Thoracic aorta (tissue), 2 donors: ENCODE measurements around the gene MLPH. TPM values are rescaled to one million over a fixed set of nuclear protein-coding genes. Genes with fewer than 3 reads are reported as not detected.

Experiments
- ATAC-seq: fragments of 150-250 bp; one replicate; pipeline ENCODE4 v1.8.0; 2017; ENCODE audit warnings: low read depth; ENCODE audit not compliant: insufficient number of reproducible peaks, low FRiP score
- DNase-seq: peaks from one replicate; pipeline ENCODE4 v3.0.0-alpha.2; 2020; ENCODE audit warnings: low spot score
- H3K27ac ChIP-seq, 2 donors: fragments of 200-600 bp; sonication (generic); 1 replicate in 1 of 2; 2 replicates in 1 of 2; pipeline ENCODE4 v1.5.1; 2016; ENCODE audit warnings: mild to moderate bottlenecking in 2 of 2, moderate library complexity in 2 of 2
- H3K27me3 ChIP-seq: fragments of 200-600 bp; sonication (generic); replicated peaks from 2 replicates; pipeline ENCODE4 v1.6.0; 2016; ENCODE audit warnings: mild to moderate bottlenecking; ENCODE audit not compliant: insufficient read depth
- H3K36me3 ChIP-seq: fragments of 200-600 bp; sonication (generic); one replicate; pipeline ENCODE4 v1.5.1; 2016
- H3K4me1 ChIP-seq, 2 donors: fragments of 200-600 bp; sonication (generic); 1 replicate in 1 of 2; 2 replicates in 1 of 2; pipeline versions ENCODE4 v1.5.1 to v1.6.0; 2016; ENCODE audit warnings: low read depth in 2 of 2, mild to moderate bottlenecking in 1 of 2; ENCODE audit not compliant: control insufficient read depth in 1 of 2
- H3K4me3 ChIP-seq: fragments of 200-600 bp; sonication (generic); 2 replicates; pipeline ENCODE4 v1.5.1; 2016; ENCODE audit warnings: mild to moderate bottlenecking
- H3K9me3 ChIP-seq: fragments of 200-600 bp; sonication (generic); 2 replicates; pipeline ENCODE4 v1.5.1; 2016
- CTCF ChIP-seq: fragments of 200-600 bp; sonication (generic); IDR thresholded peaks from one replicate; pipeline ENCODE4 v1.5.1; 2019; ENCODE audit warnings: antibody characterized with exemption
- total RNA-seq, 2 donors: library from RNA; depleted of rRNA; stranded (reverse); fragments of >200 nt; gene quantifications; one replicate each; pipeline versions ENCODE4 v1.1.0 to v1.2.3, GENCODE V29; 2016

The MLPH gene
- total RNA-seq, 2 donors from 2014 or later = 2.0 to 7.4 TPM

DNA sequence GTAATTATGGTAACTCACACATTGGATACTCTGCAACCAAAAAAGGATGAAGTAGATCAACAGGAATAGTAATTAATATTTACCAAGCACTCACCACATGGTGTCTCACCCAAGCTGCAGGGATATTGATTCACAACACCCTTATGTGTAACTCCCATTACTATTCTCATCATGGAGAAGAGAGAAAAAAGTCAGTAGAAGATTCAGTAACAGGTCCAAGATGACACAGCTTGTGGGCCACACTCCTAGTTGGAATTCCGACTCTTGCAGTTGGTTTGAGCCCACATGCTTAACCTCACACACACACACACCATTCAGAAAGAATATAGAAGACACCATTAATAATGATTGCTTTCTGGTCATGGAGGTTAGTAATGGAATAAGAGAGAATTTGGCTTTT lies 1.7 kb upstream of the MLPH start:
- no peak for TF ChIP-seq CTCF
- Histone ChIP-seq H3K36me3 (no peaks in the 10 kb centered on the region), H3K27me3 (peaks cover 12% of the 10 kb centered on the region), H3K9me3 (no peaks in the 10 kb centered on the region), H3K27ac (no peak overlapping the region), H3K4me3 (no peak overlapping the region), H3K4me1 (peaks cover 12 to 21% of the 10 kb centered on the region in 2 donors)
- DNase-seq (no peak), ATAC-seq (no peak)

DNA sequence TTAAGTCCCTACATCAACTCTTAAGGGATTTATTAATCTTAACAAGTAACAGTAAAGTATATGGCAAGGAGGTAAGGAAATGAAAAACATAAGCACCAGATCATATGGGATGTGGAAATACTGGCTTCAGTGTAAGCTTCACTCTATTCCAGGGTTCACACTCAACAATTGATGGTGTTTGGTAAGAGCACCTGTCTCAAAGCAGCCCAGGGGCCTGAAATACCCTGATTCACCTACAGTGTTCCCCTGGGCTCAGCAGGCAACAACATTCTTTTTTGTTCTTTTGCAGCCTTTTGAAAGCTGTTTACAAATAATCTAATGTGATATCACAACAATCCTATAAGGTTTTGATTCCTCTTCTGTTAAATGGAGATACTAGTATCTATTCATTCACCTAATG lies 1.2 kb upstream of the MLPH start:
- H3K9me3 ChIP-seq = no peaks in the 10 kb centered on the region
- ATAC-seq (no peak), DNase-seq (no peak)
- H3K36me3 ChIP-seq = no peaks in the 10 kb centered on the region
- TF ChIP-seq CTCF = no peak
- H3K4me1 ChIP-seq = peaks cover 12 to 19% of the 10 kb centered on the region in 2 donors
- peaks cover 12% of the 10 kb centered on the region for H3K27me3 ChIP-seq
- H3K4me3 ChIP-seq = peak overlapping the region; percentile 72
- H3K27ac ChIP-seq = no peak overlapping the region

GRCh38 chr2:237486334-237486818 lies 675 bp upstream of the MLPH start:
- no peak for TF ChIP-seq CTCF
- Histone ChIP-seq H3K4me3 (peak overlapping the region; percentile 72), H3K9me3 (peaks cover 5% of the 10 kb centered on the region), H3K36me3 (no peaks in the 10 kb centered on the region), H3K4me1 (peaks cover 12 to 19% of the 10 kb centered on the region in 2 donors), H3K27me3 (peaks cover 12% of the 10 kb centered on the region), H3K27ac (no peak overlapping the region)
- DNase-seq (no peak), ATAC-seq (no peak)

- Histone ChIP-seq H3K27ac (no peak overlapping the region), H3K9me3 (peaks cover 10% of the 10 kb centered on the region), H3K36me3 (no peaks in the 10 kb centered on the region), H3K4me1 (peaks cover 12 to 19% of the 10 kb centered on the region in 2 donors), H3K4me3 (peak overlapping the region; percentile 72), H3K27me3 (peaks cover 12% of the 10 kb centered on the region)
- ATAC-seq = no peak
- no peak for DNase-seq
- no peak for TF ChIP-seq CTCF
Measured at GRCh38 chr2:237487496-237487895, 445 bp downstream of the MLPH start.

GRCh38 chr2:237488295-237488694 lies 1.2 kb downstream of the MLPH start:
- no peak for TF ChIP-seq CTCF
- DNase-seq (no peak), ATAC-seq (no peak)
- Histone ChIP-seq H3K27me3 (peaks cover 12% of the 10 kb centered on the region), H3K9me3 (peaks cover 10% of the 10 kb centered on the region), H3K27ac (no peak overlapping the region), H3K4me3 (no peak overlapping the region), H3K4me1 (peaks cover 12 to 19% of the 10 kb centered on the region in 2 donors), H3K36me3 (no peaks in the 10 kb centered on the region)
